ENCODE data around the gene LMF1.

Gene LMF1

GRCh38 chr16:912684-913613, 57.8 kb downstream of the LMF1 start:
- peaks cover 2 to 27% (median 16%) of the 10 kb centered on the region in 11 experiments; a peak in 16 of 22 replicates for H3K36me3 ChIP-seq
- H3K4me3 ChIP-seq, result no peak overlapping the region
- TF ChIP-seq Cebpa-rat (IDR thresholded peaks at IDR 0.05), result no peak
- H3K4me1 ChIP-seq, result peaks cover 0 to 52% (median 30%) of the 10 kb centered on the region in 10 experiments; a peak in 14 of 20 replicates
- peaks cover 0 to 45% (median 6%) of the 10 kb centered on the region in 11 experiments; a peak in 9 of 22 replicates for H4K20me1 ChIP-seq
- H3K9ac ChIP-seq, result 0 out of 22 replicates have a peak overlapping the region, but pooled peaks of 2 of the 11 experiments have one; percentile 0 to 15
- peak overlapping the region in 1 of 11 experiments; percentile 4; a peak in 1 of 22 replicates for H3K27ac ChIP-seq
- peaks cover 0 to 6% (median 1%) of the 10 kb centered on the region in 11 experiments; a peak in 11 of 22 replicates for H3K9me3 ChIP-seq (replicated peaks in 1 of 11)
- 0 out of 22 replicates have a peak, but pooled peaks cover 0 to 6% (median 0%) of the 10 kb centered on the region in 11 experiments for H3K27me3 ChIP-seq
- peak overlapping the region in 8 of 11 experiments; percentile 17 to 66 (median 54); a peak in 17 of 22 replicates for H3K4me2 ChIP-seq

- Histone ChIP-seq H3K36me3 (peaks cover 8 to 33% (median 22%) of the 10 kb centered on the region in 11 experiments), H3K4me2 (peak overlapping the region in 8 of 11 experiments; percentile 17 to 66 (median 54); a peak in 15 of 22 replicates), H3K4me3 (no peak overlapping the region), H3K9me3 (replicated peaks in 1 of 11) (peaks cover 3 to 13% (median 7%) of the 10 kb centered on the region in 11 experiments), H3K4me1 (peaks cover 0 to 50% (median 30%) of the 10 kb centered on the region in 10 experiments; a peak in 14 of 20 replicates), H3K27me3 (0 out of 22 replicates have a peak, but pooled peaks cover 0 to 6% (median 0%) of the 10 kb centered on the region in 11 experiments), H3K27ac (no peak overlapping the region; a peak in 1 of 22 replicates), H3K9ac (0 out of 22 replicates have a peak overlapping the region, but pooled peaks of 2 of the 11 experiments have one; percentile 0 to 15), H4K20me1 (peaks cover 0 to 40% (median 6%) of the 10 kb centered on the region in 11 experiments; a peak in 9 of 22 replicates)
- TF ChIP-seq Cebpa-rat (IDR thresholded peaks at IDR 0.05), result no peak
Measured at GRCh38 chr16:912322-912683, 58.5 kb downstream of the LMF1 start.

GRCh38 chr16:911604-912321, 59.0 kb downstream of the LMF1 start:
- 0 out of 22 replicates have a peak, but pooled peaks cover 0 to 6% (median 0%) of the 10 kb centered on the region in 11 experiments for H3K27me3 ChIP-seq
- no peak for TF ChIP-seq Cebpa-rat (IDR thresholded peaks at IDR 0.05)
- no peak overlapping the region for H3K4me3 ChIP-seq

GRCh38 chr16:911101-911500, 59.7 kb downstream of the LMF1 start:
- Histone ChIP-seq H3K27me3 (0 out of 22 replicates have a peak, but pooled peaks cover 0 to 6% (median 0%) of the 10 kb centered on the region in 11 experiments), H3K9me3 (replicated peaks in 1 of 11) (peaks cover 15 to 25% (median 19%) of the 10 kb centered on the region in 11 experiments), H3K27ac (no peak overlapping the region), H3K4me3 (no peak overlapping the region), H3K4me1 (peaks cover 0 to 51% (median 30%) of the 10 kb centered on the region in 10 experiments; a peak in 14 of 20 replicates), H3K4me2 (no peak overlapping the region), H3K36me3 (peaks cover 18 to 45% (median 35%) of the 10 kb centered on the region in 11 experiments), H3K9ac (no peak overlapping the region), H4K20me1 (peaks cover 0 to 40% (median 6%) of the 10 kb centered on the region in 11 experiments; a peak in 9 of 22 replicates)
- TF ChIP-seq Cebpa-rat (IDR thresholded peaks at IDR 0.05), result no peak

More at GRCh38 chr16:911604-912321, 59.0 kb downstream of the LMF1 start:
- Histone ChIP-seq H3K36me3 (peaks cover 13 to 39% (median 28%) of the 10 kb centered on the region in 11 experiments), H3K4me1 (peaks cover 0 to 51% (median 30%) of the 10 kb centered on the region in 10 experiments; a peak in 14 of 20 replicates), H3K9ac (no peak overlapping the region), H3K9me3 (replicated peaks in 1 of 11) (peaks cover 8 to 18% (median 13%) of the 10 kb centered on the region in 11 experiments), H3K27ac (no peak overlapping the region), H3K4me2 (peak overlapping the region in 5 of 11 experiments; percentile 17 to 66 (median 64); a peak in 6 of 22 replicates), H4K20me1 (peaks cover 0 to 40% (median 6%) of the 10 kb centered on the region in 11 experiments; a peak in 9 of 22 replicates)

GRCh38 chr16:910181-910580, 60.6 kb downstream of the LMF1 start:
- Histone ChIP-seq H3K4me2 (0 out of 22 replicates have a peak overlapping the region, but pooled peaks of 2 of the 11 experiments have one; percentile 2 to 15), H3K27me3 (0 out of 22 replicates have a peak, but pooled peaks cover 0 to 6% (median 0%) of the 10 kb centered on the region in 11 experiments), H3K4me3 (no peak overlapping the region), H3K9ac (no peak overlapping the region), H4K20me1 (peaks cover 0 to 40% (median 6%) of the 10 kb centered on the region in 11 experiments; a peak in 9 of 22 replicates), H3K4me1 (peaks cover 0 to 51% (median 30%) of the 10 kb centered on the region in 10 experiments; a peak in 14 of 20 replicates), H3K36me3 (peaks cover 22 to 53% (median 40%) of the 10 kb centered on the region in 11 experiments), H3K9me3 (replicated peaks in 1 of 11) (peaks cover 23 to 34% (median 28%) of the 10 kb centered on the region in 11 experiments), H3K27ac (no peak overlapping the region)
- no peak for TF ChIP-seq Cebpa-rat (IDR thresholded peaks at IDR 0.05)

GRCh38 chr16:909281-910000, 61.3 kb downstream of the LMF1 start:
- Histone ChIP-seq H3K9me3 (replicated peaks in 1 of 11) (peaks cover 25 to 38% (median 32%) of the 10 kb centered on the region in 11 experiments), H3K9ac (no peak overlapping the region), H3K27ac (no peak overlapping the region), H3K4me1 (peaks cover 0 to 51% (median 30%) of the 10 kb centered on the region in 10 experiments; a peak in 14 of 20 replicates), H3K27me3 (0 out of 22 replicates have a peak, but pooled peaks cover 0 to 6% (median 0%) of the 10 kb centered on the region in 11 experiments), H3K4me3 (no peak overlapping the region), H3K36me3 (peaks cover 22 to 56% (median 42%) of the 10 kb centered on the region in 11 experiments), H3K4me2 (peak overlapping the region in 1 of 11 experiments; percentile 15; a peak in 1 of 22 replicates), H4K20me1 (peaks cover 0 to 40% (median 6%) of the 10 kb centered on the region in 11 experiments; a peak in 9 of 22 replicates)
- no peak for TF ChIP-seq Cebpa-rat (IDR thresholded peaks at IDR 0.05)

- Histone ChIP-seq H3K9ac (no peak overlapping the region), H3K4me2 (peak overlapping the region in 7 of 11 experiments; percentile 7 to 32 (median 23); a peak in 6 of 22 replicates), H3K36me3 (peaks cover 22 to 56% (median 42%) of the 10 kb centered on the region in 11 experiments), H3K4me3 (no peak overlapping the region), H3K4me1 (peaks cover 0 to 44% (median 25%) of the 10 kb centered on the region in 10 experiments; a peak in 14 of 20 replicates), H3K9me3 (replicated peaks in 1 of 11) (peaks cover 25 to 44% (median 32%) of the 10 kb centered on the region in 11 experiments), H4K20me1 (peaks cover 0 to 35% (median 6%) of the 10 kb centered on the region in 11 experiments; a peak in 9 of 22 replicates), H3K27ac (no peak overlapping the region), H3K27me3 (0 out of 22 replicates have a peak, but pooled peaks cover 0 to 6% (median 0%) of the 10 kb centered on the region in 11 experiments)
- no peak for TF ChIP-seq Cebpa-rat (IDR thresholded peaks at IDR 0.05)
Measured at GRCh38 chr16:908526-909155, 62.1 kb downstream of the LMF1 start.
